NCI-H1694 treated with DMSO at 0.1 percent for 48 hours (cell line): ENCODE data around the gene TMEM63B.
A peak's percentile ranks its signal among the peaks of the same experiment; 100 is the strongest.
"Not testable (repeated sequence)": the region's sequence is repeated elsewhere in the genome, so short reads cannot be mapped to it uniquely, and the experiment has no call there.

Source experiments
- DNase-seq: peaks from one replicate; lab custom pipeline; 2025; lab: John Stamatoyannopoulos, UW

TMEM63B gene

GRCh38 chr6:44144536-44144935 is 17.2 kb downstream of the TMEM63B start:
- DNase-seq: not testable (repeated sequence)

GRCh38 chr6:44145839-44146238 is 18.5 kb downstream of the TMEM63B start:
- no peak for DNase-seq

- no peak for DNase-seq
Observed at GRCh38 chr6:44146685-44147084, 19.3 kb downstream of the TMEM63B start.

- DNase-seq: no peak
Observed at GRCh38 chr6:44147256-44147655, 19.9 kb downstream of the TMEM63B start.

- DNase-seq: no peak
Observed at GRCh38 chr6:44148306-44148705, 21.0 kb downstream of the TMEM63B start.

GRCh38 chr6:44149369-44150012 is 22.1 kb downstream of the TMEM63B start:
- no peak for DNase-seq

GRCh38 chr6:44150317-44150917 is 23.1 kb downstream of the TMEM63B start:
- DNase-seq: no peak

- DNase-seq: peak; percentile 22
Observed at GRCh38 chr6:44151348-44152108, 24.2 kb downstream of the TMEM63B start.

GRCh38 chr6:44152109-44152461 is 24.7 kb downstream of the TMEM63B start:
- DNase-seq: no peak

GRCh38 chr6:44152533-44152932 is 25.2 kb downstream of the TMEM63B start:
- DNase-seq: no peak

GRCh38 chr6:44154067-44154466 is 26.7 kb downstream of the TMEM63B start:
- DNase-seq: no peak

- DNase-seq: no peak
Observed at GRCh38 chr6:44156494-44157151, 29.3 kb downstream of the TMEM63B start.

- no peak for DNase-seq
Observed at GRCh38 chr6:44157152-44157521, 29.8 kb downstream of the TMEM63B start.

GRCh38 chr6:44158770-44159228 is 31.4 kb downstream of the TMEM63B start, which contains the start of gene CAPN11:
Gene CAPN11 (plus strand): TSS chr6:44158820. CDS start chr6:44158849, 29 bp downstream.
- DNase-seq: no peak

GRCh38 chr6:44161997-44162338 is 34.6 kb downstream of the TMEM63B start:
- no peak for DNase-seq

- no peak for DNase-seq
Observed at GRCh38 chr6:44162876-44163625, 35.7 kb downstream of the TMEM63B start.

- DNase-seq: no peak
Observed at GRCh38 chr6:44166116-44166515, 38.8 kb downstream of the TMEM63B start.

GRCh38 chr6:44166591-44167184 is 39.3 kb downstream of the TMEM63B start:
- no peak for DNase-seq

- DNase-seq: no peak
Observed at GRCh38 chr6:44167567-44167966, 40.2 kb downstream of the TMEM63B start.

GRCh38 chr6:44169154-44169553 is 41.8 kb downstream of the TMEM63B start:
- DNase-seq: no peak

- no peak for DNase-seq
Observed at GRCh38 chr6:44169886-44170570, 42.7 kb downstream of the TMEM63B start.
